ENCODE results near the gene GBF1. TPM values are rescaled to one million over a fixed set of nuclear protein-coding genes. Genes with fewer than 3 reads are reported as not detected.

The GBF1 gene
- polyA plus RNA-seq, 1 donor (not counting 4 experiments of a cell fraction or from before 2014, with no cell fraction given), result 17.4 TPM

GRCh38 chr10:102413053-102413705, 167.8 kb downstream of the GBF1 start:
- H3K4me2 ChIP-seq (ENCODE audit: control insufficient read depth, extremely low read depth, insufficient read depth, low read depth, low read length), result no peak overlapping the region
- no peak overlapping the region for H3K27ac ChIP-seq (ENCODE audit: control insufficient read depth, insufficient read depth, low read length)
- H2AFZ ChIP-seq (ENCODE audit: control insufficient read depth, low read length), result no peak overlapping the region
- H4K20me1 ChIP-seq (ENCODE audit: control insufficient read depth, extremely low read depth, insufficient read depth, low read length), result no peaks in the 10 kb centered on the region
- FAIRE-seq, result no peak
- H3K4me1 ChIP-seq (ENCODE audit: control insufficient read depth, extremely low read depth, insufficient read depth, low read length), result peaks cover 4% of the 10 kb centered on the region
- H3K9ac ChIP-seq (ENCODE audit: control insufficient read depth, extremely low read depth, insufficient read depth, low read length), result no peak overlapping the region
- H3K9me3 ChIP-seq (ENCODE audit: control insufficient read depth, low read depth, low read length), result no peaks in the 10 kb centered on the region
- no peaks in the 10 kb centered on the region for H3K79me2 ChIP-seq (ENCODE audit: control insufficient read depth, insufficient read depth, low read length)
- H3K4me3 ChIP-seq (ENCODE audit: control insufficient read depth in 2 of 3, extremely low read depth in 1 of 3, insufficient read depth in 2 of 3, low read depth in 1 of 3, low read length in 3 of 3), result no peak overlapping the region
- H3K9me1 ChIP-seq (ENCODE audit: control insufficient read depth, extremely low read depth, insufficient read depth, low read length), result no peaks in the 10 kb centered on the region
- no peaks in the 10 kb centered on the region for H3K36me3 ChIP-seq (ENCODE audit: control insufficient read depth in 2 of 2, extremely low read depth in 1 of 2, insufficient read depth in 2 of 2, low read length in 2 of 2)
- H3K27me3 ChIP-seq (ENCODE audit: control insufficient read depth, extremely low read depth, insufficient read depth, low read length), result peaks cover 71% of the 10 kb centered on the region
- dilution Hi-C loops (cut with MboI; ENCODE audit: extremely low pct_ligation_motif_present, low sequenced_read_pairs), result no loop called here
- no peak for TF ChIP-seq CTCF (optimal IDR thresholded peaks at IDR 0.05 in 1 of 3, IDR thresholded peaks at IDR 0.05 in 1 of 3, conservative IDR thresholded peaks at IDR 0.05 in 1 of 3; ENCODE audit: extremely low read depth in 1 of 3, insufficient read depth in 2 of 3, low read length in 3 of 3)
- no peak for TF ChIP-seq EZH2 (IDR thresholded peaks at IDR 0.05; ENCODE audit: low read length)
- no peak for DNase-seq (ENCODE audit: low read depth, low spot score)

GRCh38 chr10:102413806-102414561, 168.7 kb downstream of the GBF1 start:
- no peak for DNase-seq (ENCODE audit: low read depth, low spot score)
- no peaks in the 10 kb centered on the region for H3K9me3 ChIP-seq (ENCODE audit: control insufficient read depth, low read depth, low read length)
- no peak overlapping the region for H3K27ac ChIP-seq (ENCODE audit: control insufficient read depth, insufficient read depth, low read length)
- peaks cover under 1% of the 10 kb centered on the region for H3K4me1 ChIP-seq (ENCODE audit: control insufficient read depth, extremely low read depth, insufficient read depth, low read length)
- H3K79me2 ChIP-seq (ENCODE audit: control insufficient read depth, insufficient read depth, low read length), result no peaks in the 10 kb centered on the region
- peaks cover 71% of the 10 kb centered on the region for H3K27me3 ChIP-seq (ENCODE audit: control insufficient read depth, extremely low read depth, insufficient read depth, low read length)
- H3K4me3 ChIP-seq (ENCODE audit: control insufficient read depth in 2 of 3, extremely low read depth in 1 of 3, insufficient read depth in 2 of 3, low read depth in 1 of 3, low read length in 3 of 3), result no peak overlapping the region
- TF ChIP-seq EZH2 (IDR thresholded peaks at IDR 0.05; ENCODE audit: low read length) (no peak), CTCF (optimal IDR thresholded peaks at IDR 0.05 in 1 of 3, IDR thresholded peaks at IDR 0.05 in 1 of 3, conservative IDR thresholded peaks at IDR 0.05 in 1 of 3; ENCODE audit: extremely low read depth in 1 of 3, insufficient read depth in 2 of 3, low read length in 3 of 3) (no peak)
- no peaks in the 10 kb centered on the region for H4K20me1 ChIP-seq (ENCODE audit: control insufficient read depth, extremely low read depth, insufficient read depth, low read length)
- dilution Hi-C loops (cut with MboI; ENCODE audit: extremely low pct_ligation_motif_present, low sequenced_read_pairs), result no loop called here
- H3K36me3 ChIP-seq (ENCODE audit: control insufficient read depth in 2 of 2, extremely low read depth in 1 of 2, insufficient read depth in 2 of 2, low read length in 2 of 2), result no peaks in the 10 kb centered on the region
- no peak overlapping the region for H3K9ac ChIP-seq (ENCODE audit: control insufficient read depth, extremely low read depth, insufficient read depth, low read length)
- no peaks in the 10 kb centered on the region for H3K9me1 ChIP-seq (ENCODE audit: control insufficient read depth, extremely low read depth, insufficient read depth, low read length)
- FAIRE-seq, result no peak
- no peak overlapping the region for H3K4me2 ChIP-seq (ENCODE audit: control insufficient read depth, extremely low read depth, insufficient read depth, low read depth, low read length)
- no peak overlapping the region for H2AFZ ChIP-seq (ENCODE audit: control insufficient read depth, low read length)
